ENCODE data around the gene MRPS10.

DNA sequence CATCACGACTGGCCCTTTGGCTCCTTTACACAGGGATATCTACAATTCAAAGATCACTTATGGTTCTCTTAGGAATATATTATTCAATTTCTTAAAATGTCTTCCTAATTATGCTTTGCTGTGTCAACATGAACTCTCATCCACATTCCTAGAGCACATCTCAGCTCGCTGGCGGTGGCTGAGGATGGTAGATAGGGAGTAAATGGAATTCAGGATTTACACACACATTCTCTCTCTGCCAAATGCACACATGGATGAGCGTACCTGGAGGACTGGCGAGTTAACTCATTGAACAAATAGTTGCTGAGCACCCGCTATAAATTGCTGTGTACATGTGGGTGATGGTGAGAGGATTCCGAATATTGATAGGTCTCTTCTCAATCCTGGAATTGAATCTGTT, 4.8 kb upstream of the MRPS10 start:
- TF ChIP-seq EZH2phosphoT487 (IDR thresholded peaks at IDR 0.05; ENCODE audit: insufficient read depth, low read depth) (no peak), EZH2 (IDR thresholded peaks at IDR 0.05; ENCODE audit: insufficient read depth, poor library complexity, severe bottlenecking) (no peak)
